PFSK-1 (cell line): Measurements from ENCODE around the gene BCL11A.

Experiments used
- FOXP2 ChIP-seq: optimal IDR thresholded peaks from 2 replicates; pipeline ENCODE3; 2011; ENCODE audit warnings: borderline replicate concordance, control low read depth, inconsistent platforms; ENCODE audit not compliant: insufficient read depth; ENCODE audit errors: extremely low read length, extremely low read depth
- POLR2AphosphoS5 ChIP-seq: IDR thresholded peaks from 2 replicates; pipeline ENCODE4 v1.6.1; 2012; ENCODE audit warnings: low read depth, mild to moderate bottlenecking, control low read depth, low read length, moderate library complexity
- SIN3A ChIP-seq: IDR thresholded peaks from 2 replicates; pipeline ENCODE4 v1.6.1; 2012; ENCODE audit warnings: mild to moderate bottlenecking, low read length, moderate library complexity, borderline replicate concordance; ENCODE audit not compliant: insufficient read depth
- TAF1 ChIP-seq: IDR thresholded peaks from 2 replicates; pipeline ENCODE4 v1.6.1; 2012; ENCODE audit warnings: low read length, control low read depth, borderline replicate concordance; ENCODE audit not compliant: insufficient read depth
- TF ChIP-seq, protein P1 (sequence below), 2 experiments: IDR thresholded peaks; 2 replicates each; pipeline versions ENCODE4 v1.6.1 to v1.8.0; 2011 to 2012; ENCODE audit warnings: low read depth in 2 of 2, low read length in 2 of 2, control low read depth in 1 of 2, inconsistent platforms in 1 of 2, mild to moderate bottlenecking in 1 of 2, moderate library complexity in 1 of 2; ENCODE audit not compliant: insufficient read depth in 1 of 2

Gene BCL11A

DNA sequence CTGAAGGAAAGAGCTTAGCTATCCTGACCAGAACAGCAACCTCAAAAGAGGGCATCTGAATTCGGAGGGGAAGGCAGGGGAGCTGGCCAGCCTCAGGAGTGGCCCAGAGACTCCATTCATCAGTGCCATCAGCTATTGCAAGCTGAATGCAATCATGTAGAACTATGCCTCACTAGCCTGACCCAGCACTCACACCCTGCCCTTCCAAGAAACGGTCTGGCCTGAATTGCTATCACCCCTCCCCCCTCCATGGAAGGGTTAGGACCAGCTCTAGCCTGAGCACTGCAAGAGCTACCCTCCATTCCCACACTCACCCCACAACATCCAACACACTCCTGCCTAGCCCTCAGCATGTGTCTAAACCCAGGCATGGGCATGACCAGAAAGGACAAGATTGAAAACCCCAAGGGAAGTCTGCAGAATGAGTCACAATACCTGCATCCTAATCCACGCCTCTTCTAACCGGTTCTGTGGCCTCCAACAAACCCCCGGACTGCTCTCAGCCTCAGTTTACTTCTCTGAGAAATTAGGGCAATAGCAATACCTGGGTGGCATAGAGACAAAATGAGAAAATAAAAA lies 120.3 kb downstream of the BCL11A start:
- TF ChIP-seq POLR2AphosphoS5 = no peak
- TF ChIP-seq, protein P1, sequence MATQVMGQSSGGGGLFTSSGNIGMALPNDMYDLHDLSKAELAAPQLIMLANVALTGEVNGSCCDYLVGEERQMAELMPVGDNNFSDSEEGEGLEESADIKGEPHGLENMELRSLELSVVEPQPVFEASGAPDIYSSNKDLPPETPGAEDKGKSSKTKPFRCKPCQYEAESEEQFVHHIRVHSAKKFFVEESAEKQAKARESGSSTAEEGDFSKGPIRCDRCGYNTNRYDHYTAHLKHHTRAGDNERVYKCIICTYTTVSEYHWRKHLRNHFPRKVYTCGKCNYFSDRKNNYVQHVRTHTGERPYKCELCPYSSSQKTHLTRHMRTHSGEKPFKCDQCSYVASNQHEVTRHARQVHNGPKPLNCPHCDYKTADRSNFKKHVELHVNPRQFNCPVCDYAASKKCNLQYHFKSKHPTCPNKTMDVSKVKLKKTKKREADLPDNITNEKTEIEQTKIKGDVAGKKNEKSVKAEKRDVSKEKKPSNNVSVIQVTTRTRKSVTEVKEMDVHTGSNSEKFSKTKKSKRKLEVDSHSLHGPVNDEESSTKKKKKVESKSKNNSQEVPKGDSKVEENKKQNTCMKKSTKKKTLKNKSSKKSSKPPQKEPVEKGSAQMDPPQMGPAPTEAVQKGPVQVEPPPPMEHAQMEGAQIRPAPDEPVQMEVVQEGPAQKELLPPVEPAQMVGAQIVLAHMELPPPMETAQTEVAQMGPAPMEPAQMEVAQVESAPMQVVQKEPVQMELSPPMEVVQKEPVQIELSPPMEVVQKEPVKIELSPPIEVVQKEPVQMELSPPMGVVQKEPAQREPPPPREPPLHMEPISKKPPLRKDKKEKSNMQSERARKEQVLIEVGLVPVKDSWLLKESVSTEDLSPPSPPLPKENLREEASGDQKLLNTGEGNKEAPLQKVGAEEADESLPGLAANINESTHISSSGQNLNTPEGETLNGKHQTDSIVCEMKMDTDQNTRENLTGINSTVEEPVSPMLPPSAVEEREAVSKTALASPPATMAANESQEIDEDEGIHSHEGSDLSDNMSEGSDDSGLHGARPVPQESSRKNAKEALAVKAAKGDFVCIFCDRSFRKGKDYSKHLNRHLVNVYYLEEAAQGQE (IDR thresholded peaks at IDR 0.05; ENCODE audit: insufficient read depth in 1 of 2, low read depth in 2 of 2, low read length in 2 of 2) = no peak
- no peak for TF ChIP-seq SIN3A
- TF ChIP-seq FOXP2 = no peak
- no peak for TF ChIP-seq TAF1

DNA sequence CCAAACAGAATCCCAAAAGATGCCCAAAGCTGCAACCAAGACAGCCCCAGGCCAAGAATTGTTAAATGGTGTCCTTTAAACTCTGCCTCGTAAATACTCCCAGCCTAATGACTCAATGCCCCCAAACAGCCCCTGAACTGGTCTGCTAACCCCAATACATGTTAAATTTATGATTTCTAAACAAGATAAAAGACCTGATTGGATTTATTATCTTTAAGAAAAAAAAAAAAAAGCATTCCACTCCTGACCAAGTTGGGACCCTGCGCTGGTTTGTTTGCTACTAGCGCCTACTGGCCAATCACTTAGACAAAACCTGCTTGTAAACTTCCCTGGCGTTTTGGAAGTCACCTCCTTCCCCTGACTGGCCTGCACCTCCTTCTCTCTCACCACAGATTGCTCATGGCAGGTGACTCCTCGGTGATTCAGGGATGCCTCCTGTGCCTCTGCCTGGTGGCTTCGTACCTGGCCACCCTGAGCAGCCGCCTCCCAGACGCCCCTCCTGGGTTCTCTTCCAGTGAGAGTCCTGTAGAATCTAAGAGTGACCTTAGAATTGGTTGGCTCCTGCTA lies 121.3 kb downstream of the BCL11A start:
- no peak for TF ChIP-seq TAF1
- TF ChIP-seq, protein P1 (IDR thresholded peaks at IDR 0.05; ENCODE audit: insufficient read depth in 1 of 2, low read depth in 2 of 2, low read length in 2 of 2) = no peak
- no peak for TF ChIP-seq POLR2AphosphoS5
- TF ChIP-seq FOXP2 = no peak
- TF ChIP-seq SIN3A = no peak

DNA sequence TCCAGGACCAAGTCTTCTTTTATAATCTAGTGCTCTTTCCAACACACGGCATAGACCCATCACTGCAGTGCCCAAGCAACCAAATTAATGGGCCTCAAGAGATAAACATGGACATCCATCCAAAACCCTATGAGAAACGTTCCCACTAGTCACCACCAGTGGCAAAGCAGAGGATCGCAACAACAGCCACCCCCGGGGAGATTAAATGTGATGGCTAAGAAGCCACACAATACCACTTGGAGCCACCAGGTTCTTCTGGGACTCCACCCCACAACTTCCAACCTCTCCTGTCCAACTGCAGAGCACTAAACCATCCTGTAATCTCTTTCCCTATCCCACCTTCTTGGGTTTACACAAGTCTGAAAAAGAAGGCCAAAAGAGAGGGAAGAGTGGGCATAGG lies 123.8 kb downstream of the BCL11A start:
- no peak for TF ChIP-seq TAF1
- TF ChIP-seq POLR2AphosphoS5 = no peak

DNA sequence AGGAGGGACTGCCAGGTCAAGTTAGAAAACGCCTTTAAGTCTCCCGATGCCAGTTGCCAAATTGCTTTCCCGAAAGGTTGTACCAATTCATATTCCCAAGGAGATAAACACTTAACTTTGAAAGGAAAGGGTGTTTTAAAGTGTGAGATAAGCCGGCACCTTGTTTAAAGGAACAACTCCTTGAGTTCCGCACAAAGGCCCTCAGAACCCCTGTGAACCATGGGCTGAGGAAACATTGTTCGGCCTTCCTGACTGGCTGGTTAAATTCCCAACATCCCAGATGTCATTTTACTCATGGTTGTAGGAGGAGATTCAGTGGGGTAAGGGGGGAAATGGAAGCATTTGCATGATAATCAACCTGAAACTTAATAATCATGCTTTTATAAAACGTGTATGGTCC lies 126.6 kb downstream of the BCL11A start:
- no peak for TF ChIP-seq SIN3A
- TF ChIP-seq TAF1 = no peak

DNA sequence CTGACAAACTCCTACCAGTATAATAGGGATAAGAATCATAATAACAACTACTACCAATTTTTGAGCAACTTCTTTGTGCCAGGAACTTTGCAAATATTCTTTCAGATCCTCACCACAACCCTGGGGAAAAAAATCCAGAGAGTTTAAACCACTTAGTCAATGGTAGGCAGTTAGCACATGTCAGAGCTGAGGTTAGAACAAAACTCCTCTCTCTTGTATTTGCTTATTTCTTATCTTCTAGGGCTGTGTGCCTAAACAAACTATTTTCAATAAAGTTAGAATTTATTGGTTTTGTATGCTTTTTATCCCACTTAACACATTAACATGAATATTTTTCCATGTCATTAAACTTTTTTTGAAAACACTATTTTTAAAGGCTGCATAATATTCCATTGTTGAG lies 127.1 kb downstream of the BCL11A start:
- TF ChIP-seq FOXP2 (no peak), TAF1 (no peak), SIN3A (no peak), POLR2AphosphoS5 (no peak)
- TF ChIP-seq, protein P1 (IDR thresholded peaks at IDR 0.05; ENCODE audit: insufficient read depth in 1 of 2, low read depth in 2 of 2, low read length in 2 of 2) = no peak

DNA sequence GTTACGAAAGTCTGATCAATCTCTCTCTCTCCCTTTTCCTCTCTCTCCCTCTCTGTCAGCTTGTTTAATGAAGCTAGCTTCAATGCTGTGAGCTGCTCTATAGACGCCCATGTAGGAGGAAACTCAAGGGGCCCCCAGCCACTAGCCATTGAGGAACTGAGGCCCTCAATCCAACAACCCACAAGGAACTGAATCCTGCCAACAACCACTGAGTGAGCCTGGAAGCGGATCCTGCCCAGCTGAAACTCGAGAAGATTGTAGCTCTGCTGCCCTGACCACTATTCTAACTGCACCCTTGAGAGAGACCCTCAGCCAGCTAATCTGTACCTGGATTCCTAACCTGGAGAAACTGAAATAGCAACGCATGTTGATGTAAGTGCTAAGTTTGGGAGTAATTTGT lies 129.2 kb downstream of the BCL11A start:
- TF ChIP-seq, protein P1 (IDR thresholded peaks at IDR 0.05; ENCODE audit: insufficient read depth in 1 of 2, low read depth in 2 of 2, low read length in 2 of 2) = no peak
- TF ChIP-seq SIN3A = no peak
- no peak for TF ChIP-seq POLR2AphosphoS5
- TF ChIP-seq TAF1 = no peak
- TF ChIP-seq FOXP2 = no peak
